Stimulated activated naive CD8-positive, alpha-beta T cell treated with anti-CD3 and anti-CD28 coated beads, Interleukin-15, Interleukin-2, amounts not matched to agents 100 U/mL and 50 U/mL, for 24 hours (primary cell): Measurements from ENCODE around the gene ITPRIPL1.
A peak's percentile ranks its signal among the peaks of the same experiment; 100 is the strongest.

Experiments used
- ATAC-seq: fragments of 150-1000 bp; cut with Tn5 transposase; one replicate; pipeline ENCODE4 v1.10.0; 2021
- DNase-seq: peaks from one replicate; pipeline ENCODE4 v3.0.0; 2021

ITPRIPL1 gene

GRCh38 chr2:96323849-96324248 lies 1.3 kb upstream of the ITPRIPL1 start:
- no peak for DNase-seq
- no peak for ATAC-seq

DNA sequence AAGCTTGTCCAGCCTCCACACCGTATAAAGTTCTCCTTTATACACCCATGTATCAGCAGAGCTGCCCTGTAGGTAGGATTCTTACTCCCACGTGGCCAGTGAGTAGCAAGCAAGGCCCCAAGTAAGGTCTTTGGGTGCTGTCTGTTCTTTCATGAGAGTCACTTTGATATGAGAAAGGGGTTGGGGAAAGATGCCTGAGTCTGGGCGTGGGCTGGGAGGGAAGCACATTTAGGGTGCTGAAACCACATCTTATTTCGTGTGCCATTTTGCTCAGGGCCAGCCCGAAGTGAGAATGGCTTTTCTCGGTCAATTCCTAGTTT lies 436 bp upstream of the ITPRIPL1 start:
- ATAC-seq = peak; percentile 12
- peak; percentile 51 for DNase-seq

DNA sequence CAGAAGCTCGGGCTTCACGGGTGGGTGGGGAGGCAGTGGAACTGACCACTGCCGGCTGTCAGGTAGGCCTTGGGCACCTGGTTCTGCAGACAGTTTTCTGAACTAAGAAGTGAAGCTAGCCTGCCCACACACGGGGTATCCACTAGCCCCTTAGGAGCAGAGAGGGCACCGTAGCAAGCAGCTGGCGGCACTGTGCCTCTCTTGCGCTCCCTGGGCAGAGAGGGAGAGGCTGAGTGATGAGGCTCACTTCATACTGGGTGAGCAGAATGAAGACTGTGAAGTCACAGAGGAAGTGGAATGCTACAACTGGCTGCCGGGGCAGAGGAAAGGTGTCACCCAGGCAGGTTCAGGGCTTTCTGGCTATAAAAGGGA lies 753 bp downstream of the ITPRIPL1 start:
- DNase-seq (peak; percentile 48), ATAC-seq (no peak)

DNA sequence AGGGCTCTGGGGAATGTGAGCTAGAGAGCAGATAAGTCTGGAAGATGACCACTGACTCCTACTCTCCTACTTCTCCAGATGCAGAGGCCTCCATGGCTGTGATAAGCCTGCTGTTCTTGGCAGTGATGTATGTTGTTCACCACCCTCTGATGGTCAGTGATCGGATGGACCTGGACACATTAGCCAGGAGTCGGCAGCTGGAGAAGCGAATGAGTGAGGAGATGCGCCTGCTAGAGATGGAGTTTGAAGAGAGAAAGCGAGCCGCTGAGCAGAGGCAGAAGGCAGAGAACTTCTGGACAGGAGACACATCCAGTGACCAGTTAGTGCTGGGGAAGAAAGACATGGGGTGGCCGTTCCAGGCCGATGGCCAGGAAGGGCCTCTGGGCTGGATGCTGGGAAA lies 1.4 kb downstream of the ITPRIPL1 start:
- DNase-seq = no peak
- ATAC-seq = no peak

DNA sequence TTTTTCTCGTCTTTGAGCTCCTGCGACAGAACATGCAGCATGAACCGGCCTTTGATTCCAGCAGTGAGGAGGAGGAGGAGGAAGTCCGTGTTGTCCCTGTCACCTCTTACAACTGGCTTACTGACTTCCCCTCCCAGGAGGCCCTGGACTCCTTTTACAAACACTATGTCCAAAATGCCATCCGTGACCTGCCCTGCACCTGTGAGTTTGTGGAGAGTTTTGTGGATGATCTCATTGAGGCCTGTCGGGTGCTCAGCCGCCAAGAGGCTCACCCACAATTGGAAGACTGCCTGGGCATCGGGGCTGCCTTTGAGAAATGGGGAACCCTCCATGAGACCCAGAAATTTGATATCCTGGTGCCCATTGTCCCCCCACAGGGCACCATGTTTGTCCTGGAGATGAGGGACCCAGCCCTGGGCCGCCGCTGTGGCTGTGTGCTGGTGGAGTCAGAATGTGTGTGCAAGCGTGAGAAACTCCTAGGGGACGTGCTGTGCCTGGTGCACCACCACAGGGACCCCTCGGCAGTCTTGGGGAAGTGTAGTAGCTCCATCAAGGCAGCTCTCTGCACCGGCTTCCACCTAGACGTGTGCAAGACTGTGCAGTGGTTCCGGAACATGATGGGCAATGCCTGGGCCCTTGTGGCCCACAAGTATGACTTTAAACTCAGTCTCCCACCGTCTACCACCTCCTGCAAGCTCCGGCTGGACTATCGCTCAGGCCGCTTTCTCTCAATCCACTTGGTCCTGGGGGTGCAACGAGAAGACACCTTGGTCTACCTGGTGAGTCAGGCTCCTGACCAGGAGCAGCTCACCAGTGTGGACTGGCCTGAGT lies 2.1 kb downstream of the ITPRIPL1 start:
- ATAC-seq (no peak), DNase-seq (no peak)

DNA sequence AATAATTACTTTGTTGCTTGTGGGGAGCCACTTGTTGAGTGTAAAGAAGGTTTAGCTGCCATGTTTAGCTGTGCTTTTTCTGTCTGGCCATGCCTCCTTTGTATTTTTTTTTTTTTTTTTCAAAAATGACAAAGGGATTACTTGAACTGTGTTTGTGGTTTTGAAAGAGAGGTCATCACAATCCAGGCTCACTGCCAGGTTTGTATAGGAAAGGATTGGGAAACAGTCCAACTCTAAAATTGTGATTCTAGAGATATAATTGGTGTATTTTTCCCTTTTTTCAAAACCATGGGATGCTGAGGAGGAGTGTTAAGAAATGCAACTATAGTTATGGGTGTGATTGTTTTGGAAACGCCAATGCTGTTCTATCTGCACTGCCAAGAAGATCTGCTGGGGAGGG lies 4.3 kb downstream of the ITPRIPL1 start:
- ATAC-seq (no peak), DNase-seq (no peak)

DNA sequence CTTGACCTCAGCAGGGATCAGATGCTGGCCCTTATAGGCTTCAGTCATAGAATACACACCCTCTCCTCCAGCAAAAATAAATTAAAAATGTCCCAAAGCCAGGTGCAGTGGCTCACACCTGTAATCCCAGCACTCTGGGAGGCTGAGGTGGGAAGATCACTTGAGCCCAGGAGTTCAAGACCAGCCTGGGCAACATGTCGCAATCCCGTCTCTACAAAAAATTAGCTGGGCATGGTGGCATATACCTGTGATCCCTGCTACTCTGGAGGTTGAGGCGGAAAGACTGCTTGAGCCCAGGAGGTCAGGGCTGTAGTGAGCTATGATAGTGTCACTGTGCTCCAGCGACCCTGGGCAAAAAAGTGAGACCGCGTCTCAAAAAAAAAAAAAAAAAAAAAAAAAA lies 4.8 kb downstream of the ITPRIPL1 start:
- no peak for ATAC-seq
- DNase-seq = no peak

- DNase-seq (no peak), ATAC-seq (no peak)
Measured at GRCh38 chr2:96330407-96330806, 5.3 kb downstream of the ITPRIPL1 start.

GRCh38 chr2:96333708-96334107 lies 8.6 kb downstream of the ITPRIPL1 start:
- no peak for DNase-seq
- ATAC-seq = no peak

- ATAC-seq (no peak), DNase-seq (no peak)
Measured at GRCh38 chr2:96336104-96336775, 11.1 kb downstream of the ITPRIPL1 start.

DNA sequence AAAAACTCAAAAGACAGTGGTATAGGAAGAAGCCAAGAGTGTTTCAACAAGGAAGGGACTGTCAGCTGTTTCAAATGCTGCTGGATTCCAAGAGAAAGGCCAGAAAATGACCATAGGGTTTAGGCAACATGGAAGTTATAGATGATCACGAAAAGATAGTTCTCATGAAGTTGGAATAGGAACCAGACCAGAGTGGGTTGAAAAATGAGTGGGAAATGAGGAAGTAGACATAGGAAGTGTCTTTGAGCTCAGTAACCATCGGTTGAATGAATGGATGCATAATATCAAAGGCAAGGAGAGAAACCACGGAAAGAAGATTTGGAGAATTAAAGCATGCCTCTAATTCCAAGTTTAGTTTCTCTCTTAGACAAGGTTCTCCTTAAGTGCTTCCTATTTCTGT lies 11.8 kb downstream of the ITPRIPL1 start:
- no peak for DNase-seq
- ATAC-seq = no peak

GRCh38 chr2:96340493-96341414 lies 15.6 kb downstream of the ITPRIPL1 start:
- ATAC-seq (no peak), DNase-seq (no peak)

GRCh38 chr2:96341641-96342040 lies 16.5 kb downstream of the ITPRIPL1 start:
- DNase-seq (no peak), ATAC-seq (no peak)

DNA sequence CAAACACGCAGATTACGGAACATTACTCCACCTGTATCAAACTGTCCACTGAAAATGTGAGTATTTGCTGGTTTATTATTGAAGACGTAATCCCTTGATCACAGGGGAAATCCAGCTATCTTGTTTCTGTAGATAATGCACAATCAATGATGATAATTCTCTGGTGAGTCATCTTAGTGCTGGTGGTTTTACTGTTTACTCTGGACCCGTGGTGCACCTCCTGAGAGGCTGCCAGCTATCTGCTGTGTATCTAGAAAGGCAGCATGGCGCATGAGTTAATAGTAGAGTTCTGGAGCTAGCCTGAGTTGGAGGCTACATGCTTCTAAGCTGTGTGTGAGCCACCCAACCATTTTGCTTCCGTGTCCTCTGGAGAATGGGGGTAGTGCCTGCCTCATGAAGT lies 17.0 kb downstream of the ITPRIPL1 start:
- DNase-seq = no peak

GRCh38 chr2:96344011-96344410 lies 18.9 kb downstream of the ITPRIPL1 start:
- no peak for DNase-seq
- ATAC-seq = peak; percentile 71

More for the DNA sequence above, 17.0 kb downstream of the ITPRIPL1 start:
- peak; percentile 71 for ATAC-seq

DNA sequence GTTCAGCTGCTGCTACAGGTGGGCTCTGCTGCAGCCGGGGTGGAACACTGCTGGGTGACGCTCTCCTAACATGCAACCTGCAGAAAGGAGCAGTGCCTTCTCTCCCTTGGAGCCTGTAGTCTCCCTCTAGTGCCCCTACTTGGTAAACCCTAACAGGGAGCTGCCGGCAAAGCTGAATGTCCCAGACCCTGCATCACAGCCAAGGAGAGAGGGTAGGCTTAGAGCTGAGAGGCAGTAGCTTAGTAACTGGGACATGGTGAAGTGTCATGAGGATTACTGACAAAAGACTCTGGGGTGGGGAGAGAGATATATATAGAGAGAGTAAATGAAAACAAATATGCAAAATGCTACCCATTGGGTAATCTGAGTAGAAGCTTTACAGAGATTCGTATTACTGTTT lies 20.3 kb downstream of the ITPRIPL1 start:
- ATAC-seq (no peak), DNase-seq (no peak)

GRCh38 chr2:96345868-96346462 lies 20.8 kb downstream of the ITPRIPL1 start:
- ATAC-seq (no peak), DNase-seq (no peak)

- DNase-seq (no peak), ATAC-seq (no peak)
Measured at GRCh38 chr2:96347395-96347794, 22.3 kb downstream of the ITPRIPL1 start.

- DNase-seq = no peak
- ATAC-seq = no peak
Measured at GRCh38 chr2:96353032-96353561, 28.0 kb downstream of the ITPRIPL1 start.

GRCh38 chr2:96353606-96354101 lies 28.5 kb downstream of the ITPRIPL1 start:
- no peak for DNase-seq
- ATAC-seq = no peak

GRCh38 chr2:96354492-96354891 lies 29.4 kb downstream of the ITPRIPL1 start:
- DNase-seq (no peak), ATAC-seq (no peak)

DNA sequence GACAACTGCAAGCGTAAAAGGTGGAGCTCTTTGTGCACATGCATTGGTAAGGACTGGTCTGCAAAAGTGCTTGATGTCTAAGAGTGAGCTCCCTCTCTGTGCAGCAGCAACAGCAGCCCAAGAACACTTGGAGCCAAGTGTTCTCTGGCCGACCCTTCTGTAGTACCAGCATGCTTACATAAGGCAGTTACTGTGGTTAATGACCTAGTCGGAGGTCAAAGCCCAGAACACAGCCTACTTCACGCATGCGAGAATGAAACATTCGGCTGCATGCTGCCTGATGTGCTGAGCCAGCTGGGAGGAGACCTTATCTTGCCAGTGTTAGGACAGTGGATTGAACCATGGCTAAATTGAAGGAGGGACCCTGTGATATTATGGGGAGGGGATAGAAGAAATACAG lies 31.8 kb downstream of the ITPRIPL1 start:
- ATAC-seq = no peak

More for the DNA sequence above, 31.8 kb downstream of the ITPRIPL1 start:
- DNase-seq = no peak
